ENCODE measurements around the gene FCN1. TPM values are rescaled to one million over a fixed set of nuclear protein-coding genes. Genes with fewer than 3 reads are reported as not detected.

The FCN1 gene
- total RNA-seq, 1 donor from 2014 or later = not detected

DNA sequence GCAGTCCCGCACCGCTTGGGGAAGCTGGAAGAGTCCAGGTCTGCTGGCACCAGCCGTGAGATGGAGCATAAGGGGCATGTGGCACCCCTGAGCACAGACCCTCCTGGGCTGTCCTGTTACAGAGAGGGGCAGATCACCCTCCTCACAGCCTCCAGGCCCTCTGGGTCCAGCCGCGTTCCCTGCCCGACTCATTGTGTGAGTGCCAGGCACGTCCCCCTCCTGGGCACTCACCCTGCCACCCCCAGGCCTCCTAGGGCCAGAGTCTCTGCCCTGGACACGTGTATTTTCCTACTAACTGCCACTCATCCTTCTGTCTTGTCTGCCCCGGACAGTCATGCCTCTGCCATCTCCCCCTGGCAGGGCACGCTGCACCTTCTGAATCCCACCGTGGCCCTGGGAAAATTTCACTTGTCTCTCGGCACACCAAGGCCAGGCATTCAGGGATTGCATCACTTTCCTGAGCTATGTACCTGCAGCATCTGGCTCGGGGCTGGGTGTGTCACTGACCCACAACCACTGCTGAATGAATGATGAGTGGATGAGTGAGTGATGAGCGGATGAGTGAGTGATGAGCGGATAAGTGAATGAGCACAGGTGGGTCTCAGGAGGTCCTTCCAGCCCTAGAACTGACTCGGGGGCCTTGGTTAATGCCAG is 21.5 kb upstream of the FCN1 start:
- H3K4me1 Mint-ChIP-seq (ENCODE audit: unreplicated experiment) = no peaks in the 10 kb centered on the region
- H3K27ac Mint-ChIP-seq (ENCODE audit: unreplicated experiment) = no peak overlapping the region
- no peaks in the 10 kb centered on the region for H3K36me3 Mint-ChIP-seq (ENCODE audit: unreplicated experiment)
- no peak overlapping the region for H3K4me3 Mint-ChIP-seq (ENCODE audit: unreplicated experiment)
- H3K9me3 Mint-ChIP-seq (ENCODE audit: unreplicated experiment) = no peaks in the 10 kb centered on the region
- no peak for DNase-seq (ENCODE audit: extremely low spot score, unreplicated experiment)
- no peak for TF ChIP-seq CTCF (IDR thresholded peaks at IDR 0.05)
- H3K27me3 Mint-ChIP-seq (ENCODE audit: unreplicated experiment) = peaks cover 47% of the 10 kb centered on the region

DNA sequence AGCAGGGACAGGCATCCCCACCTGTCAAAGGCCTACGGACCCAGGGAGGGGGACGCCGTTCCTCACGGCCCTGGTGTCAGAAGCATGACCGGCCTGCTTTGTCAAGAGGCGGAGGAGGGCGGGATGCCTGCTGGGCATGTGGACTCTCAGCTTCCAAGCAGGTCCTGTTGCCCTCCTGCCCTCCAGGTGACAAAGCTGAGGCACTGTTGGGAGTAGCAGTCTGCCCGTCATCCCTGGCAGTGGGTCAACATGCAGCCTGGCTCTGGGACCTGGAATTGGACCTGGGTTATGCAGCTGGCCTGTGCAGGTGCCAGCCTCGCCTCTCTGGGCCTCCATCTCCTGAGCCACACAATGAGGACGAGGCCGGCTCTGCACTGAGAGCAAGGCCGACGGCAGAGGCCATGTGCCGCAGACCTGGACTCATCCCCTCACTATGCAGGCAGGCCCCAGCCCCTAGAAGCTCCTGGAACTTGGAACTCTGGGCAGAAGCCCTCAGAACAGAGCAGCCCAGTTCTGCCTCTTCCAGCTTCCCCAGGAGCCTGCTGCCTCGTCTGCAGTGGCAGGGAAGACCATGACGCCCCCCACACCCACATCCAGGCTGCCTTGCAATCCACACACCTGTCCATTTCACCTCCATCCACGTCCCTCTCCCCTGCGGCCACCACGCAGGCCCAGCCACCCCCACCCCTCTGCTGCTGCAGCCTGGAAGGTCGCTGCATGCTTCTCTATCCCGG is 20.8 kb upstream of the FCN1 start:
- Mint-ChIP-seq H3K27me3 (ENCODE audit: unreplicated experiment) (peaks cover 51% of the 10 kb centered on the region), H3K27ac (ENCODE audit: unreplicated experiment) (no peak overlapping the region), H3K4me3 (ENCODE audit: unreplicated experiment) (no peak overlapping the region), H3K9me3 (ENCODE audit: unreplicated experiment) (no peaks in the 10 kb centered on the region), H3K4me1 (ENCODE audit: unreplicated experiment) (no peaks in the 10 kb centered on the region), H3K36me3 (ENCODE audit: unreplicated experiment) (no peaks in the 10 kb centered on the region)
- TF ChIP-seq CTCF (IDR thresholded peaks at IDR 0.05) = no peak
- DNase-seq (ENCODE audit: extremely low spot score, unreplicated experiment) = no peak

DNA sequence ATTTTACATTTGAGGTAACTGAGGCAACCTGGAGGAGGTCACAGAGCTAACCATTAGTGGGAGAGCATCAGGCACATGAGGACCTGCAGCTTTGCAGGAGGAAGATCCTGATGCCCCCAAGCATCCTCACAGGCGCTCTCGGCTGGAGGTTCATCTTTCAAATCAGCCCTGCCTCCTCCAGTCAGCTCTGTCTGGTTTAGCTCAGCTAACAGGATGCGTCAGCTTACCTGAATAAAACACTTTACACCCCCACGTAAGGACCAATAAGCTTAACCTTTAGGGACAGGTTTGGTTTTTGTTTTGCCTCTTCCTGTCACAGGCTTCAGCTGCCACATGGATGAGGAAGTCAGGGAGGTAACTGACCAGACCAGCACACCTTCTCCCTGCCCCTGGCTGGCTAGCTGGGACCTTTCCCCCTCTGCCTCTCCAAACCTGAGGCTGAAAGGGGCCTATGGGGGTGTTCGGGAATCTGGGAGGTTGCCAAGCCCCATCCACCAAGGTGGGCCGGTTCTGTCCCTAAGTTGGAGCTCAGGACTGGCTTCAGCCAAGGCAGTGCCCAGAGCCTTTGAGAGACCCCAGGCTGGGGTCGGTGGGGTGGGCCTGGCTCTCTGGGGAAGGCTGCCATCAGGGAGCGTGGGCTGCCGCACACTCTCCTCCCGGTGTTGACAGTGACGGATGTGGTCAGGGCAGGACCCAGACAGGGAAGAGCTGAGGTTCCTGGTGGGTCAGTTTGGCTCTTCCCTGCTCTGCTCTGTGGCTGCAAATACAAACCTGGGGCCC is 20.0 kb upstream of the FCN1 start:
- no peak for TF ChIP-seq CTCF (IDR thresholded peaks at IDR 0.05)
- Mint-ChIP-seq H3K36me3 (ENCODE audit: unreplicated experiment) (no peaks in the 10 kb centered on the region), H3K27ac (ENCODE audit: unreplicated experiment) (no peak overlapping the region), H3K27me3 (ENCODE audit: unreplicated experiment) (peaks cover 48% of the 10 kb centered on the region), H3K4me1 (ENCODE audit: unreplicated experiment) (no peaks in the 10 kb centered on the region), H3K4me3 (ENCODE audit: unreplicated experiment) (no peak overlapping the region), H3K9me3 (ENCODE audit: unreplicated experiment) (no peaks in the 10 kb centered on the region)
- DNase-seq (ENCODE audit: extremely low spot score, unreplicated experiment) = no peak

- H3K9me3 Mint-ChIP-seq (ENCODE audit: unreplicated experiment) = no peaks in the 10 kb centered on the region
- H3K27me3 Mint-ChIP-seq (ENCODE audit: unreplicated experiment) = peaks cover 48% of the 10 kb centered on the region
- DNase-seq (ENCODE audit: extremely low spot score, unreplicated experiment) = no peak
- H3K36me3 Mint-ChIP-seq (ENCODE audit: unreplicated experiment) = no peaks in the 10 kb centered on the region
- no peaks in the 10 kb centered on the region for H3K4me1 Mint-ChIP-seq (ENCODE audit: unreplicated experiment)
- no peak for TF ChIP-seq CTCF (IDR thresholded peaks at IDR 0.05)
- H3K27ac Mint-ChIP-seq (ENCODE audit: unreplicated experiment) = no peak overlapping the region
- H3K4me3 Mint-ChIP-seq (ENCODE audit: unreplicated experiment) = no peak overlapping the region
These were observed 19.4 kb upstream of the FCN1 start for GRCh38 chr9:134937164-134937555.

Measured in osteocyte (in vitro differentiated cells).